Measurements from ENCODE around the gene DLG5. TPM values are rescaled to one million over a fixed set of nuclear protein-coding genes. Genes with fewer than 3 reads are reported as not detected.

The DLG5 gene
- total and polyA plus RNA-seq, 4 donors = 10.0 to 70.6 (median 35.4) TPM

- 93 to 95% methylated on average over 16 of the region's 16 CpGs for WGBS, 2 donors
Observed at GRCh38 chr10:77796311-77796915, 130.1 kb downstream of the DLG5 start.

GRCh38 chr10:77795426-77796055 lies 131.0 kb downstream of the DLG5 start:
- H3K4me3 ChIP-seq (ENCODE audit: low read length in 2 of 2) = no peak overlapping the region
- no peaks in the 10 kb centered on the region for H3K9me3 ChIP-seq (ENCODE audit: control insufficient read depth, low read length)
- H3K4me1 ChIP-seq (ENCODE audit: control insufficient read depth in 1 of 2, insufficient read depth in 2 of 2, low read length in 2 of 2) = no peaks in the 10 kb centered on the region
- ATAC-seq (ENCODE audit: low FRiP score) (no peak), DNase-seq (peak; percentile 29 to 63)
- intact Hi-C loops (cut with DNase I) = no loop called here
- H3K36me3 ChIP-seq (ENCODE audit: control insufficient read depth in 1 of 2, insufficient read depth in 2 of 2, low read length in 1 of 2) = peaks cover 0 to 14% of the 10 kb centered on the region in 2 donors
- H3K27ac ChIP-seq (ENCODE audit: low read depth in 1 of 2, low read length in 2 of 2) = no peak overlapping the region
- H3K27me3 ChIP-seq (ENCODE audit: control insufficient read depth in 1 of 2, insufficient read depth in 2 of 2, low read length in 1 of 2) = no peaks in the 10 kb centered on the region
- WGBS, 2 donors = 92 to 94% methylated on average over 20 of the region's 20 CpGs

More at GRCh38 chr10:77796311-77796915, 130.1 kb downstream of the DLG5 start:
- ATAC-seq (ENCODE audit: low FRiP score) = no peak
- Histone ChIP-seq H3K4me1 (ENCODE audit: control insufficient read depth in 1 of 2, insufficient read depth in 2 of 2, low read length in 2 of 2) (no peaks in the 10 kb centered on the region), H3K9me3 (ENCODE audit: control insufficient read depth, low read length) (no peaks in the 10 kb centered on the region), H3K36me3 (ENCODE audit: control insufficient read depth in 1 of 2, insufficient read depth in 2 of 2, low read length in 1 of 2) (peaks cover 0 to 14% of the 10 kb centered on the region in 2 donors), H3K27me3 (ENCODE audit: control insufficient read depth in 1 of 2, insufficient read depth in 2 of 2, low read length in 1 of 2) (no peaks in the 10 kb centered on the region), H3K27ac (ENCODE audit: low read depth in 1 of 2, low read length in 2 of 2) (no peak overlapping the region), H3K4me3 (ENCODE audit: low read length in 2 of 2) (no peak overlapping the region)
- DNase-seq = peak; percentile 36 to 74
- intact Hi-C loops (cut with DNase I) = no loop called here

- no peak overlapping the region for H3K4me3 ChIP-seq (ENCODE audit: low read length in 2 of 2)
- no peaks in the 10 kb centered on the region for H3K27me3 ChIP-seq (ENCODE audit: control insufficient read depth in 1 of 2, insufficient read depth in 2 of 2, low read length in 1 of 2)
- intact Hi-C loops (cut with DNase I) = no loop called here
- H3K36me3 ChIP-seq (ENCODE audit: control insufficient read depth in 1 of 2, insufficient read depth in 2 of 2, low read length in 1 of 2) = peaks cover 0 to 18% of the 10 kb centered on the region in 2 donors
- no peaks in the 10 kb centered on the region for H3K9me3 ChIP-seq (ENCODE audit: control insufficient read depth, low read length)
- no peak overlapping the region for H3K27ac ChIP-seq (ENCODE audit: low read depth in 1 of 2, low read length in 2 of 2)
- ATAC-seq (ENCODE audit: low FRiP score) (no peak), DNase-seq (peak; percentile 30 to 65)
- 93% methylated on average over 23 of the region's 23 CpGs for WGBS, 2 donors
- H3K4me1 ChIP-seq (ENCODE audit: control insufficient read depth in 1 of 2, insufficient read depth in 2 of 2, low read length in 2 of 2) = no peaks in the 10 kb centered on the region
Observed at GRCh38 chr10:77794256-77795142, 132.1 kb downstream of the DLG5 start.

GRCh38 chr10:77793831-77794230 lies 132.7 kb downstream of the DLG5 start:
- H3K4me1 ChIP-seq (ENCODE audit: control insufficient read depth in 1 of 2, insufficient read depth in 2 of 2, low read length in 2 of 2) = no peaks in the 10 kb centered on the region
- H3K27me3 ChIP-seq (ENCODE audit: control insufficient read depth in 1 of 2, insufficient read depth in 2 of 2, low read length in 1 of 2) = no peaks in the 10 kb centered on the region
- DNase-seq (peak in 1 of 2 donors; percentile 62), ATAC-seq (ENCODE audit: low FRiP score) (no peak)
- WGBS, 2 donors = 86 to 90% methylated on average over 7 of the region's 7 CpGs
- no peak overlapping the region for H3K27ac ChIP-seq (ENCODE audit: low read depth in 1 of 2, low read length in 2 of 2)
- H3K4me3 ChIP-seq (ENCODE audit: low read length in 2 of 2) = no peak overlapping the region
- peaks cover 0 to 18% of the 10 kb centered on the region in 2 donors for H3K36me3 ChIP-seq (ENCODE audit: control insufficient read depth in 1 of 2, insufficient read depth in 2 of 2, low read length in 1 of 2)
- H3K9me3 ChIP-seq (ENCODE audit: control insufficient read depth, low read length) = no peaks in the 10 kb centered on the region
- intact Hi-C loops (cut with DNase I) = no loop called here

GRCh38 chr10:77792155-77792554 lies 134.4 kb downstream of the DLG5 start:
- Histone ChIP-seq H3K36me3 (ENCODE audit: control insufficient read depth in 1 of 2, insufficient read depth in 2 of 2, low read length in 1 of 2) (peaks cover 0 to 15% of the 10 kb centered on the region in 2 donors), H3K9me3 (ENCODE audit: control insufficient read depth, low read length) (no peaks in the 10 kb centered on the region), H3K4me1 (ENCODE audit: control insufficient read depth in 1 of 2, insufficient read depth in 2 of 2, low read length in 2 of 2) (no peaks in the 10 kb centered on the region), H3K27me3 (ENCODE audit: control insufficient read depth in 1 of 2, insufficient read depth in 2 of 2, low read length in 1 of 2) (no peaks in the 10 kb centered on the region), H3K27ac (ENCODE audit: low read depth in 1 of 2, low read length in 2 of 2) (no peak overlapping the region), H3K4me3 (ENCODE audit: low read length in 2 of 2) (no peak overlapping the region)
- ATAC-seq (ENCODE audit: low FRiP score) (no peak), DNase-seq (no peak)
- intact Hi-C loops (cut with DNase I) = no loop called here
- 90 to 91% methylated on average over 12 of the region's 12 CpGs for WGBS, 2 donors

GRCh38 chr10:77791506-77791905 lies 135.0 kb downstream of the DLG5 start:
- H3K27ac ChIP-seq (ENCODE audit: low read depth in 1 of 2, low read length in 2 of 2) = no peak overlapping the region
- no peaks in the 10 kb centered on the region for H3K9me3 ChIP-seq (ENCODE audit: control insufficient read depth, low read length)
- DNase-seq (peak in 1 of 2 donors; percentile 37), ATAC-seq (ENCODE audit: low FRiP score) (no peak)
- H3K27me3 ChIP-seq (ENCODE audit: control insufficient read depth in 1 of 2, insufficient read depth in 2 of 2, low read length in 1 of 2) = no peaks in the 10 kb centered on the region
- peaks cover 0 to 12% of the 10 kb centered on the region in 2 donors for H3K36me3 ChIP-seq (ENCODE audit: control insufficient read depth in 1 of 2, insufficient read depth in 2 of 2, low read length in 1 of 2)
- WGBS, 2 donors = 79 to 82% methylated on average over 7 of the region's 7 CpGs
- H3K4me3 ChIP-seq (ENCODE audit: low read length in 2 of 2) = no peak overlapping the region
- intact Hi-C loops (cut with DNase I) = no loop called here
- H3K4me1 ChIP-seq (ENCODE audit: control insufficient read depth in 1 of 2, insufficient read depth in 2 of 2, low read length in 2 of 2) = no peaks in the 10 kb centered on the region

- WGBS, 2 donors = 92 to 94% methylated on average over 7 of the region's 7 CpGs
- Histone ChIP-seq H3K4me3 (ENCODE audit: low read length in 2 of 2) (no peak overlapping the region), H3K27ac (ENCODE audit: low read depth in 1 of 2, low read length in 2 of 2) (no peak overlapping the region), H3K27me3 (ENCODE audit: control insufficient read depth in 1 of 2, insufficient read depth in 2 of 2, low read length in 1 of 2) (no peaks in the 10 kb centered on the region), H3K9me3 (ENCODE audit: control insufficient read depth, low read length) (no peaks in the 10 kb centered on the region), H3K4me1 (ENCODE audit: control insufficient read depth in 1 of 2, insufficient read depth in 2 of 2, low read length in 2 of 2) (no peaks in the 10 kb centered on the region), H3K36me3 (ENCODE audit: control insufficient read depth in 1 of 2, insufficient read depth in 2 of 2, low read length in 1 of 2) (peaks cover 0 to 11% of the 10 kb centered on the region in 2 donors)
- peak in 1 of 2 donors; percentile 40 for DNase-seq
- intact Hi-C loops (cut with DNase I) = no loop called here
- no peak for ATAC-seq (ENCODE audit: low FRiP score)
Observed at GRCh38 chr10:77789861-77790260, 136.7 kb downstream of the DLG5 start.

GRCh38 chr10:77789016-77789415 lies 137.5 kb downstream of the DLG5 start:
- DNase-seq = peak in 1 of 2 donors; percentile 21
- no peak for ATAC-seq (ENCODE audit: low FRiP score)
- peaks cover 0 to 9% of the 10 kb centered on the region in 2 donors for H3K36me3 ChIP-seq (ENCODE audit: control insufficient read depth in 1 of 2, insufficient read depth in 2 of 2, low read length in 1 of 2)
- no peak overlapping the region for H3K4me3 ChIP-seq (ENCODE audit: low read length in 2 of 2)
- no peak overlapping the region for H3K27ac ChIP-seq (ENCODE audit: low read depth in 1 of 2, low read length in 2 of 2)
- intact Hi-C loops (cut with DNase I) = no loop called here
- no peaks in the 10 kb centered on the region for H3K27me3 ChIP-seq (ENCODE audit: control insufficient read depth in 1 of 2, insufficient read depth in 2 of 2, low read length in 1 of 2)
- H3K4me1 ChIP-seq (ENCODE audit: control insufficient read depth in 1 of 2, insufficient read depth in 2 of 2, low read length in 2 of 2) = no peaks in the 10 kb centered on the region
- WGBS, 2 donors = 92 to 93% methylated on average over 5 of the region's 5 CpGs
- H3K9me3 ChIP-seq (ENCODE audit: control insufficient read depth, low read length) = no peaks in the 10 kb centered on the region
